ENCODE results near the gene ZRANB1. TPM values are rescaled to one million over a fixed set of nuclear protein-coding genes. Genes with fewer than 3 reads are reported as not detected.

Gene ZRANB1
- total RNA-seq, 2 experiments from 2014 or later = 21.2 to 22.2 TPM

- DNase-seq (no peak), ATAC-seq (ENCODE audit: poor library complexity) (no peak)
- intact Hi-C loops (cut with DNase I, micrococcal nuclease) = no loop called here
- TF ChIP-seq CTCF (IDR thresholded peaks at IDR 0.05) = no peak
- no peaks in the 10 kb centered on the region for H3K9me3 ChIP-seq (ENCODE audit: control insufficient read depth in 1 of 2, insufficient read depth in 1 of 2, low read length in 2 of 2)
- no peaks in the 10 kb centered on the region for H3K9me3 Mint-ChIP-seq
- no peaks in the 10 kb centered on the region for H3K36me3 Mint-ChIP-seq (ENCODE audit: low read depth)
- no peaks in the 10 kb centered on the region for H3K4me1 ChIP-seq (ENCODE audit: insufficient read depth, low read length)
- H3K27ac ChIP-seq (ENCODE audit: low read depth in 1 of 2, low read length in 2 of 2) = no peak overlapping the region
- no peak overlapping the region for H3K4me3 Mint-ChIP-seq
- CTCF ChIA-PET = no interaction called here
- no peaks in the 10 kb centered on the region for H3K4me1 Mint-ChIP-seq (ENCODE audit: low read depth)
- no peak overlapping the region for H3K27ac Mint-ChIP-seq
- H3K27me3 Mint-ChIP-seq = peaks cover 29% of the 10 kb centered on the region
- no peak overlapping the region for H3K4me3 ChIP-seq (ENCODE audit: low read length)
- no peaks in the 10 kb centered on the region for H3K36me3 ChIP-seq (ENCODE audit: insufficient read depth, low read length)
- H3K27me3 ChIP-seq (ENCODE audit: control insufficient read depth in 1 of 2, insufficient read depth in 2 of 2, low read length in 2 of 2) = peaks cover 4 to 5% of the 10 kb centered on the region in 2 experiments
- POLR2A ChIA-PET = no interaction called here
These were observed 35.3 kb upstream of the ZRANB1 start for GRCh38 chr10:124906551-124907001.

GRCh38 chr10:124909563-124909962 lies 32.4 kb upstream of the ZRANB1 start:
- H3K4me1 ChIP-seq (ENCODE audit: insufficient read depth, low read length) = no peaks in the 10 kb centered on the region
- H3K27ac Mint-ChIP-seq = no peak overlapping the region
- DNase-seq (no peak), ATAC-seq (ENCODE audit: poor library complexity) (no peak)
- H3K36me3 ChIP-seq (ENCODE audit: insufficient read depth, low read length) = no peaks in the 10 kb centered on the region
- ChIA-PET POLR2A (no interaction called here), CTCF (no interaction called here)
- H3K9me3 ChIP-seq (ENCODE audit: control insufficient read depth in 1 of 2, insufficient read depth in 1 of 2, low read length in 2 of 2) = no peaks in the 10 kb centered on the region
- H3K4me3 Mint-ChIP-seq = no peak overlapping the region
- peaks cover 4 to 5% of the 10 kb centered on the region in 2 experiments for H3K27me3 ChIP-seq (ENCODE audit: control insufficient read depth in 1 of 2, insufficient read depth in 2 of 2, low read length in 2 of 2)
- H3K27me3 Mint-ChIP-seq = peaks cover 22% of the 10 kb centered on the region
- no peaks in the 10 kb centered on the region for H3K36me3 Mint-ChIP-seq (ENCODE audit: low read depth)
- TF ChIP-seq CTCF (IDR thresholded peaks at IDR 0.05) = no peak
- intact Hi-C loops (cut with DNase I, micrococcal nuclease) = no loop called here
- H3K27ac ChIP-seq (ENCODE audit: low read depth in 1 of 2, low read length in 2 of 2) = no peak overlapping the region
- no peaks in the 10 kb centered on the region for H3K4me1 Mint-ChIP-seq (ENCODE audit: low read depth)
- H3K4me3 ChIP-seq (ENCODE audit: low read length) = no peak overlapping the region
- H3K9me3 Mint-ChIP-seq = no peaks in the 10 kb centered on the region

- no peaks in the 10 kb centered on the region for H3K9me3 ChIP-seq (ENCODE audit: control insufficient read depth in 1 of 2, insufficient read depth in 1 of 2, low read length in 2 of 2)
- no peak overlapping the region for H3K4me3 ChIP-seq (ENCODE audit: low read length)
- Mint-ChIP-seq H3K9me3 (no peaks in the 10 kb centered on the region), H3K4me1 (ENCODE audit: low read depth) (peaks cover 7% of the 10 kb centered on the region), H3K27ac (no peak overlapping the region), H3K36me3 (ENCODE audit: low read depth) (peaks cover 5% of the 10 kb centered on the region), H3K27me3 (peaks cover 22% of the 10 kb centered on the region), H3K4me3 (no peak overlapping the region)
- H3K27me3 ChIP-seq (ENCODE audit: control insufficient read depth in 1 of 2, insufficient read depth in 2 of 2, low read length in 2 of 2) = peaks cover 4 to 5% of the 10 kb centered on the region in 2 experiments
- no peak for DNase-seq
- intact Hi-C loops (cut with DNase I, micrococcal nuclease) = loop anchor here (5.0 to 10.0 kb wide), 3 partner anchors 497 to 1757 kb away; partner anchors contain the start of genes BCCIP (in 1 of the 2), BUB3 (in 1 of the 2), OAT (in 1 of the 2) and UROS (in 1 of the 2)
- peaks cover 4% of the 10 kb centered on the region for H3K4me1 ChIP-seq (ENCODE audit: insufficient read depth, low read length)
- no peak overlapping the region for H3K27ac ChIP-seq (ENCODE audit: low read depth in 1 of 2, low read length in 2 of 2)
- ChIA-PET CTCF (no interaction called here), POLR2A (no interaction called here)
- no peak for ATAC-seq (ENCODE audit: poor library complexity)
- H3K36me3 ChIP-seq (ENCODE audit: insufficient read depth, low read length) = no peaks in the 10 kb centered on the region
- TF ChIP-seq CTCF (IDR thresholded peaks at IDR 0.05) = no peak
These were observed 30.5 kb upstream of the ZRANB1 start for GRCh38 chr10:124911124-124912067.
